GM12878 (cell line): ENCODE data around the gene POFUT2. TPM values are rescaled to one million over a fixed set of nuclear protein-coding genes. Genes with fewer than 3 reads are reported as not detected.

ENCODE experiments used
- ATAC-seq: fragments of 200-7000 bp; cut with Tn5 transposase; 3 replicates; pipeline ENCODE4 v1.9.1; 2020; ENCODE audit warnings: mild to moderate bottlenecking, moderate library complexity
- BruUV-seq: library from RNA; stranded (reverse); fragments of 400-500 nt; replicated peaks from 2 replicates; lab custom pipeline; 2021; lab: Mats Ljungman, UMichigan
- CTCF ChIA-PET: fragments of 300-600 bp; sonication (Branson Sonifier 250); formaldehyde crosslinking; extraction: SDS; loops from one replicate; lab custom pipeline; 2021; ENCODE audit warnings: inconsistent platforms; lab: Yijun Ruan, JAX
- POLR2A ChIA-PET: fragments of 350-600 bp; formaldehyde crosslinking; extraction: SDS; loops from one replicate; lab custom pipeline; 2021; ENCODE audit warnings: inconsistent platforms; lab: Charles Lee
- RAD21 ChIA-PET: fragments of 300-600 bp; sonication (Branson Sonifier 250); formaldehyde crosslinking; loops from one replicate; lab custom pipeline; 2023; ENCODE audit warnings: antibody characterized with exemption; ENCODE audit not compliant: unreplicated experiment; lab: Charles Lee
- SMC1A ChIA-PET: fragments of 300-600 bp; sonication (Branson Sonifier 250); formaldehyde crosslinking; loops from one replicate; lab custom pipeline; 2023; ENCODE audit not compliant: unreplicated experiment, uncharacterized antibody; lab: Charles Lee
- DNase-seq: peaks from one replicate; pipeline ENCODE4 v3.0.0-alpha.2; 2011; ENCODE audit warnings: low read depth, low spot score
- FAIRE-seq: peaks from 3 replicates; lab custom pipeline; 2011; peaks lifted over from hg19 to GRCh38; lab: Jason Lieb, UNC
- H2AFZ ChIP-seq: 2 replicates; pipeline ENCODE4 v1.6.0; 2011; ENCODE audit warnings: low read depth, low read length, control low read depth; ENCODE audit not compliant: control insufficient read depth
- H3K27ac ChIP-seq: 2 replicates; pipeline ENCODE4 v1.5.1; 2011; ENCODE audit warnings: control low read depth; ENCODE audit not compliant: control insufficient read depth, insufficient read depth
- H3K27me3 ChIP-seq, 2 experiments: replicated peaks in 1 of 2; 2 replicates each; pipeline versions ENCODE4 v1.6.0 to v1.6.1; 2011; ENCODE audit warnings: low read length in 1 of 2; ENCODE audit not compliant: control insufficient read depth in 2 of 2, insufficient read depth in 2 of 2
- H3K36me3 ChIP-seq, 2 experiments: 2 replicates each; pipeline ENCODE4 v1.5.1; 2011; ENCODE audit warnings: low read length in 1 of 2; ENCODE audit not compliant: control insufficient read depth in 2 of 2, insufficient read depth in 2 of 2
- H3K4me1 ChIP-seq: 2 replicates; pipeline ENCODE4 v1.6.1; 2011; ENCODE audit warnings: mild to moderate bottlenecking, low read length, moderate library complexity, mixed read lengths; ENCODE audit not compliant: control insufficient read depth, insufficient read depth
- H3K4me2 ChIP-seq: 2 replicates; pipeline ENCODE4 v1.6.0; 2011; ENCODE audit warnings: control low read depth; ENCODE audit not compliant: control insufficient read depth, insufficient read depth
- H3K4me3 ChIP-seq: fragments of 200-600 bp; sonication (generic); 2 replicates; pipeline ENCODE4 v1.5.1; 2016
- H3K79me2 ChIP-seq: 2 replicates; pipeline ENCODE4 v1.6.0; 2011; ENCODE audit warnings: low read length; ENCODE audit not compliant: control insufficient read depth, insufficient read depth
- H3K9ac ChIP-seq: 2 replicates; pipeline ENCODE4 v1.8.0; 2011; ENCODE audit warnings: low read length, control low read depth, mixed read lengths; ENCODE audit not compliant: control insufficient read depth, insufficient read depth
- H3K9me3 ChIP-seq: replicated peaks from 3 replicates; pipeline ENCODE4 v1.5.1; 2011; ENCODE audit warnings: mild to moderate bottlenecking, low read length; ENCODE audit not compliant: control insufficient read depth, insufficient read depth
- H4K20me1 ChIP-seq: 2 replicates; pipeline ENCODE4 v1.6.0; 2011; ENCODE audit not compliant: control insufficient read depth, insufficient read depth
- CHD2 ChIP-seq: IDR thresholded peaks from 2 replicates; pipeline ENCODE4 v1.6.1; 2011; ENCODE audit warnings: low read depth, low read length, improper control_type of control experiment, borderline replicate concordance
- DPF2 ChIP-seq: fragments of 450-650 bp; IDR thresholded peaks from 2 replicates; pipeline ENCODE4 v1.6.1; 2017; ENCODE audit warnings: mild to moderate bottlenecking
- ETV6 ChIP-seq, 2 experiments: fragments of 450-650 bp in 1 of 2; IDR thresholded peaks in 1 of 2; conservative IDR thresholded peaks in 1 of 2; 2 replicates each; pipeline ENCODE4 v1.6.1; 2014; ENCODE audit warnings: antibody characterized with exemption in 1 of 2, borderline replicate concordance in 1 of 2, low read depth in 1 of 2, mild to moderate bottlenecking in 1 of 2, moderate library complexity in 1 of 2
- EZH2 ChIP-seq: IDR thresholded peaks from 2 replicates; pipeline ENCODE4 v1.6.1; 2012; ENCODE audit warnings: low read depth, mild to moderate bottlenecking, control low read depth, inconsistent platforms, low read length, borderline replicate concordance; ENCODE audit not compliant: control insufficient read depth
- FOS ChIP-seq: IDR thresholded peaks from 3 replicates; pipeline ENCODE4 v1.6.1; 2011; ENCODE audit warnings: borderline replicate concordance; ENCODE audit not compliant: insufficient read length; ENCODE audit errors: extremely low read depth
- FOXK2 ChIP-seq: fragments of 450-650 bp; IDR thresholded peaks from 2 replicates; pipeline ENCODE4 v1.6.1; 2017; ENCODE audit warnings: mild to moderate bottlenecking, moderate library complexity
- GABPA ChIP-seq: IDR thresholded peaks from 2 replicates; pipeline ENCODE4 v1.6.1; 2014; ENCODE audit warnings: antibody characterized with exemption, low read depth, mild to moderate bottlenecking, inconsistent platforms
- MYB ChIP-seq: fragments of 150-350 bp; IDR thresholded peaks from 2 replicates; pipeline ENCODE4 v1.6.1; 2014; ENCODE audit warnings: mild to moderate bottlenecking, low read depth, low read length, borderline replicate concordance
- SP1 ChIP-seq: IDR thresholded peaks from one replicate; pipeline ENCODE4 v1.6.1; 2011; ENCODE audit warnings: low read depth, low read length
- SUZ12 ChIP-seq: fragments of 200-600 bp; sonication (generic); IDR thresholded peaks from one replicate; pipeline ENCODE4 v1.6.1; 2018; ENCODE audit warnings: antibody characterized with exemption, mild to moderate bottlenecking; ENCODE audit not compliant: unreplicated experiment
- YBX1 ChIP-seq: fragments of 450-650 bp; IDR thresholded peaks from 2 replicates; pipeline ENCODE4 v1.6.1; 2016; ENCODE audit warnings: antibody characterized with exemption
- WGBS: methylation state at CpG from one replicate; pipeline ENCODE4 v1.1.6; 2016; ENCODE audit warnings: low lambda C conversion rate; ENCODE audit not compliant: insufficient replicate concordance, insufficient coverage; ENCODE audit errors: missing lambda C conversion rate; 5-methylcytosine and 5-hydroxymethylcytosine counted together
- in situ Hi-C: fragments of 300-500 bp; cut with MboI; formaldehyde crosslinking; loops from 9 replicates; pipeline ENCODE4 v1.14.3; 2018; ENCODE audit warnings: mixed read lengths
- intact Hi-C: fragments of 100-400 bp; cut with micrococcal nuclease; formaldehyde crosslinking; loops from one replicate; pipeline ENCODE4 v1.14.2; 2022; ENCODE audit not compliant: unreplicated experiment
- polyA plus RNA-seq, 11 experiments: library from polyadenylated mRNA; depleted of rRNA in 4 of 11; unstranded in 6 of 11; stranded (reverse) in 5 of 11; fragments of >200 nt; fragmentation: Nextera tagmentation in 4 of 11; fragmentation: Illumina TruSeq in 1 of 11; extraction: Ambion mirVana in 4 of 11; extraction: Trizol in 1 of 11; gene quantifications; 1 replicate in 1 of 11; 2 replicates in 10 of 11; pipeline versions ENCODE4 v1.2.1 to v1.2.3, GENCODE V29; 2011 to 2016; ENCODE audit warnings: inconsistent platforms in 2 of 11, missing spikeins in 2 of 11, low read depth in 1 of 11
- total RNA-seq, 4 experiments: library from RNA; depleted of rRNA in 3 of 4; stranded (reverse); fragments of >200 nt in 3 of 4; fragmentation: Illumina TruSeq in 1 of 4; extraction: Trizol in 1 of 4; gene quantifications; 2 replicates each; pipeline versions ENCODE4 v1.2.1 to v1.2.3, GENCODE V29; 2013 to 2021
- TF ChIP-seq, protein P1 (sequence below): IDR thresholded peaks from 2 replicates; pipeline ENCODE4 v1.6.1; 2012; ENCODE audit warnings: low read length, inconsistent platforms
- TF ChIP-seq, protein P2 (sequence below): IDR thresholded peaks from 2 replicates; pipeline ENCODE4 v1.6.1; 2011; ENCODE audit warnings: low read depth, low read length, improper control_type of control experiment, borderline replicate concordance

Gene POFUT2
- total and polyA plus RNA-seq, 10 of the 15 experiments (the other 5 are each of a cell fraction or from before 2014, with no cell fraction given), result 1.2 to 15.1 (median 6.8) TPM

DNA sequence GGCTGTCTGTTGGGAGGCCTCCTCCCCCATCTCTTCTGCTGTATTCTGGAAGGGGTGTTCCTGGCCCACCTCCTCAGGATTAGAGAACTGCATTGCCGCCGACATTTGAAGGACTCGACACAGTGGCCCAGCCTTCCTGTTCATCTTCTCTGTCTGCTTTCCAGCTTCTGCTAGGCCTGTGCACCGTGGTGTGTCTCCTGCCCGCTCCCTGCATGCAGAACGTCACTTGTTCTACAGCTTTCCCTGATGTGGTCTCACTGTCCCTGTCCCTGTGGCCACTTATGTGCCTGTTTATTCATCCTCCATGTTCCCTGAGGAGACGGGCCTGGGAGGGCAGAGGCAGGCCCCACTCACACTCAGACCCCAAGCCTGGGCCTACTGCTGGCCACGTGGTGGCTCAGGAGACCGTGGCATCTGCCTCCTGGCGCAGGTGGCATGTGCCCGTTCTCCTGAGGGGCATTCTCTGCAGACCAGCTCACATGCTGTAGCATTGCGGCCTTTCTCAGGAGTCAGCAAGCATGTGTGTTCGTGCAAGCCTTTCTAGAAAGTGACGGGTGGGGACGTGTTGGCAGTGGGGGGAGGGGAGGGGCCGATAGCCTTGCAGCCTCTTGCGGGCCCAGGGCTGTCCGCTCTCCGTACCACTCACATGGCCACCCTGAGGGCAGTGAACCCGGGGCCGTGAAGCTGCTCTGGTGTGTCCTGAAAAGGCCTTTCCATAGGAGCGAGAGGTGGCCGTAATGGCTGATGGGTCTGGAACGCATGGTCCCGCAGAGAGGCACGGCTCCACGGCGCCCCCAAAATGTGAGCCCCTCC is 35.9 kb downstream of the POFUT2 start:
- Histone ChIP-seq H3K9ac (no peak overlapping the region), H2AFZ (no peak overlapping the region), H3K4me3 (no peak overlapping the region), H3K27ac (no peak overlapping the region), H3K27me3 (no peaks in the 10 kb centered on the region), H4K20me1 (no peaks in the 10 kb centered on the region), H3K4me2 (no peak overlapping the region), H3K36me3 (no peaks in the 10 kb centered on the region), H3K9me3 (no peaks in the 10 kb centered on the region; the same call in 2 of the 3 replicates), H3K4me1 (no peaks in the 10 kb centered on the region), H3K79me2 (no peaks in the 10 kb centered on the region)
- ChIA-PET POLR2A (no interaction called here), SMC1A (no interaction called here), RAD21 (no interaction called here), CTCF (no interaction called here)
- ATAC-seq, result no peak
- no peak for FAIRE-seq
- in situ Hi-C loops, result no loop called here
- intact Hi-C loops, result no loop called here
- BruUV-seq, result no TSS peak
- 71% methylated on average over 28 of the region's 28 CpGs for WGBS
- no peak for DNase-seq
- TF ChIP-seq FOXK2, result no peak

DNA sequence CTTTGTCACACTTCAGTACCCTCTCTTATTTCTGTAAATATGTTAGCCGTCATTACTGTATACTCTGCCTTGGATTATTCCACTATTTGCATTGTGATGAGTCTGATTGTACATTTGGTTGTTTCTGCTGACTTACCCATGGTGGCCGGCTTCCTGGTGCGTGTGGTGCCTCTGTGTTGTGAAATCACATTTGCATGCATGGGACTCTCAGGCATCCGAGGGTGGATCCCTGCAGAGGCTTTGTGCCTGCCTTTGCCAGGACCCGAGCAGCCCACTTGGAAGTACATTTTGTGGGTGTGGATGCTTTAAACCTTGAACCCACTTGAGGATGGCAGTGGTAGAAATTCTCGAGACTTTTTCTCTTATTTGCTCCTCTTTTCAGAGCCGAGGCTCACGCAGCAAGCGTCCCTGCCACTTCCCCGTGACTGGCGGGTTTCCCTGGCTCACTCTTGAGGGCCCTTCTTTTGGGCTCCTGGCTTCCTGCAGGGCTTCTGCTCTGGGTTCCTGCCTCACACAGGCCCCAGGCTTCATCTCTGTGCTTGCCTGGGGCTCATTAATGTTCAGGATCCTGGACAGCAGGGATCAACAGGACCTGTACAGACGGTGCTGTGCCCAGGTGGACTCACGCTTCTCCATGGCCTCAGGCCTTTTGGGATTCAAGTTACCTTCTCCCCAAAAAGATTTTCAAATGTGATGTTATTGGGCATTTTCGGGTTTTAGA is 36.6 kb downstream of the POFUT2 start:
- BruUV-seq, result no TSS peak
- 36% methylated on average over 14 of the region's 14 CpGs for WGBS
- Histone ChIP-seq H3K4me1 (no peaks in the 10 kb centered on the region), H3K9ac (no peak overlapping the region), H4K20me1 (no peaks in the 10 kb centered on the region), H3K4me3 (no peak overlapping the region), H3K36me3 (no peaks in the 10 kb centered on the region), H3K27me3 (no peaks in the 10 kb centered on the region), H3K27ac (no peak overlapping the region), H3K9me3 (no peaks in the 10 kb centered on the region; the same call in 2 of the 3 replicates), H2AFZ (no peak overlapping the region), H3K4me2 (no peak overlapping the region), H3K79me2 (no peaks in the 10 kb centered on the region)
- SMC1A ChIA-PET, result no interaction called here
- FAIRE-seq, result no peak
- in situ Hi-C loops (no loop called here), intact Hi-C loops (no loop called here)
- POLR2A ChIA-PET, result no interaction called here
- DNase-seq, result no peak
- RAD21 ChIA-PET, result no interaction called here
- CTCF ChIA-PET, result no interaction called here
- no peak for ATAC-seq
- TF ChIP-seq MYB (no peak), ETV6 (conservative IDR thresholded peaks at IDR 0.05 in 1 of 2, IDR thresholded peaks at IDR 0.05 in 1 of 2; ENCODE audit: borderline replicate concordance in 1 of 2, low read depth in 1 of 2) (no peak), DPF2 (no peak), GABPA (no peak), FOS (no peak), SP1 (no peak), YBX1 (no peak), EZH2 (no peak), SUZ12 (no peak), CHD2 (no peak)
- TF ChIP-seq, protein P1, sequence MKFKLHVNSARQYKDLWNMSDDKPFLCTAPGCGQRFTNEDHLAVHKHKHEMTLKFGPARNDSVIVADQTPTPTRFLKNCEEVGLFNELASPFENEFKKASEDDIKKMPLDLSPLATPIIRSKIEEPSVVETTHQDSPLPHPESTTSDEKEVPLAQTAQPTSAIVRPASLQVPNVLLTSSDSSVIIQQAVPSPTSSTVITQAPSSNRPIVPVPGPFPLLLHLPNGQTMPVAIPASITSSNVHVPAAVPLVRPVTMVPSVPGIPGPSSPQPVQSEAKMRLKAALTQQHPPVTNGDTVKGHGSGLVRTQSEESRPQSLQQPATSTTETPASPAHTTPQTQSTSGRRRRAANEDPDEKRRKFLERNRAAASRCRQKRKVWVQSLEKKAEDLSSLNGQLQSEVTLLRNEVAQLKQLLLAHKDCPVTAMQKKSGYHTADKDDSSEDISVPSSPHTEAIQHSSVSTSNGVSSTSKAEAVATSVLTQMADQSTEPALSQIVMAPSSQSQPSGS, result no peak
- TF ChIP-seq, protein P2, sequence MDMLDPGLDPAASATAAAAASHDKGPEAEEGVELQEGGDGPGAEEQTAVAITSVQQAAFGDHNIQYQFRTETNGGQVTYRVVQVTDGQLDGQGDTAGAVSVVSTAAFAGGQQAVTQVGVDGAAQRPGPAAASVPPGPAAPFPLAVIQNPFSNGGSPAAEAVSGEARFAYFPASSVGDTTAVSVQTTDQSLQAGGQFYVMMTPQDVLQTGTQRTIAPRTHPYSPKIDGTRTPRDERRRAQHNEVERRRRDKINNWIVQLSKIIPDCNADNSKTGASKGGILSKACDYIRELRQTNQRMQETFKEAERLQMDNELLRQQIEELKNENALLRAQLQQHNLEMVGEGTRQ, result no peak
